GM19467 (cell line): ENCODE measurements around the gene LILRB3.
"Not testable (repeated sequence)": the region's sequence is repeated elsewhere in the genome, so short reads cannot be mapped to it uniquely, and the experiment has no call there.

Experiments
- ATAC-seq: cut with Tn5 transposase; IDR thresholded peaks from one replicate; pipeline ENCODE4 v1.9.1; 2021; ENCODE audit warnings: mild to moderate bottlenecking, moderate library complexity; ENCODE audit not compliant: unreplicated experiment

LILRB3 gene

DNA sequence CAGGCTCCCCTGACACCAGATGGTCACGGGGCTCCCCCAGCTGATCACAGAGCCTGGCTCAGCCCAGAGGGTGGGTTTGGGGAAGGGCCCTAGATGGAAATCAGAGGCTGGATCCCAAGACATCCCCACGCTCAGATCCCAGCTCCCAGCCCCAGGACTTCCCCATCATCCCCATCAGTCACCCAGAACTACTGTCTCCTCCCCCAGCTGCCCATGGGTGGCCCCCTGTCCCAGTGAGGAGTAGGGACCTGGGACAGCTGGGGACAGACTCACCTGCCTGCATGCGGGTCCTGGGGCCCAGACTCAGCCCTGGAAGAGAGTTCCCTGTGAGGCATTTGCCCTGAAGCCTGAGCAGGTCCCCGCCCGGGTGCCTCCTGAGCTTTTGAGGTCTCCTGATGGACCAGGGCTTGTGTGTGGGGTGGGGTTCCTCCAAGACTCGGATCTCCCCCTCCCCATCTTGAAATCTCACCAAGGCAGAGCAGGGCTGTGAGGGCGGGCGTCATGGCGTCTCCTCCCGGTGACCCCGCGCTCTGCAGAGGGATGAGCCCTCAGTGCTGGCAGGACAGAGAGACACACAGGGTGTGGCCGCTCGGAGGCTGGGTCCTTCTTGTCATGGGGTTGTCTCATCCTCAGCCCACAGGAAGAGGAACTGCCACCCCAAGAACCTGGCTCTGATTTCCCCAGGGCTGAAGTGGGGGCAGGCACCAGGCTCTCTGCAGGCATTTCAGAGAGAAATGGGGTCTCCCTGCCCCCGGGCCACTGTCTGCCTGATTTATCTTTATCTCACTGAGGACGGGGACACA is at the start of gene LILRB3:
LILRB3 (minus strand) TSS at position 534 of the 803 bp plus-strand sequence; CDS start at position 503, 31 bp downstream.
- ATAC-seq, result not testable (repeated sequence)

DNA sequence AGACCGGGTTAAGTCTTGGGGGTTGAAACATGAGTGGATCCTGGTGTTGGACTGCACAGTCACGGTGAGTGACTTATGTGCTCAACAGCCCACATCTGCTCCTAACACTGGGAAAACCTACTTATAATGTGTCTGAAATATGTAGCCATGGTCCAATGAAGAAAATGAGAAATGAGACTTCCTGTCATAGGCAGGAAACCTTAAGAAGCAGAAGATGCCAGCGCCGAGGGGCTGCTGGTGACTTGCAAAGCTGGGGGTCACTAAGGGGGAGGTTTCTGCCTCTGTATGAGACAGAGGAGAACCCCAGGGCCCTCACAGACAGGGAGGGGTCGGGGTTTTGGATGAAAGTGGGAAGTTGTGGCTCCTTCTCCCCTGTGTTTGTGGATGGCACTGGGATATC is 49.4 kb upstream of the LILRB3 start:
- ATAC-seq, result not testable (repeated sequence)

DNA sequence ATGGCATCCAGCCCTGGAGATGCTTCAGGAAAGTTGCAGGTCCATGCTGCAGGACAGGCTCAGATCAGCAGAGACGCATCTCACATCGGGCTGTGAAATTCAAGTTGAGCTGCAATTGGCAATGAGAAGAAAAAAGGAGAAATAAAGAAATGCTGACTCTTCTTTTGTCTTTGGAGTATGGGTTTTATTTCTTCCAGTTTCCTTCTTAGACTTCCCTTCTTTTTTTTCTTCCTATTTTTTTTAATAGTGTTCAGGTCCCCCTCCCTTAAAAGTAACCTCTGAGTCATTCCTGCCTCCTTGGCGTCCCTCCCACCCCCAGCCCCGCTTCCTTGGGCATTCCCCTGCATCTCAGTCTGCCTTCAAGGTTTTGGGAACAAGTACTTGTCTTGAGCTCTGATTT is 48.8 kb upstream of the LILRB3 start:
- not testable (repeated sequence) for ATAC-seq

DNA sequence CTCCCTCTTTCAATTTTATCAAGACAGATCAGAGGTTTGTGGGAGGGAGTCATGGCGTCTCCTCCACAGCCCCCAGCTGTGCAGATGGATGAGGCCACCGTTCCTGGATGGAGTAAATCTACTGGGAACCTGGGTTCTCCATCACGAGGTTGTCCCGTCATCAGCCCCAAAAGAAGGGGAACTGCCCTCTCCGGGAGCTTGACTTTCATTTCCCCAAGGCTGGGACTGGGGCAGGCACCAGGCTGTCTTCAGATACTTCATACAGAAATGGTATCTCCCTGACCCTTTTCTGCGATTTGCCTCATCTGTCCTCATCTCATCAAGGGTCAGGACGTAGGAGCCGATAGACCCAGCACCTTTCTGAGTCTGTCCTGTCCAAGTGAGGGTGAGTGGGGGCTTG is 48.3 kb upstream of the LILRB3 start:
- ATAC-seq, result no peak

DNA sequence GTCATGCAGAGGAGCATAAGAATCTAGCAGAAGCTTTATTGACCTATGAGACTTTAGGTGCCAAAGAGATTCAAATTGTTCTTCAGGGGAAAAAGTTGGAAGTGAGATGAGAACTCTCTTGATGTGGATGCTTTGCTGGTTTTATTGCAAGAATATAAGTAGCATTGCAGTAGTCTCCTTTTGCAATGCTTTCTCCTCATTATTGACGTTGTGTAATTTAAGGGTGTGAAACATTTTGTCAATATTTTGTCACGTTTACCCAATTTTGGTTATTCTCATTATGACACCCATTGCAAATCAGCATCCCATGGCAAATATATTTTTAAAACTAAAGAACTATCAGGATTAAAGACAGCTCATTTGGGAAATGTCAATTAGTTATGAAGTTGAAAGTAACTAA is 46.1 kb upstream of the LILRB3 start:
- ATAC-seq, result no peak

DNA sequence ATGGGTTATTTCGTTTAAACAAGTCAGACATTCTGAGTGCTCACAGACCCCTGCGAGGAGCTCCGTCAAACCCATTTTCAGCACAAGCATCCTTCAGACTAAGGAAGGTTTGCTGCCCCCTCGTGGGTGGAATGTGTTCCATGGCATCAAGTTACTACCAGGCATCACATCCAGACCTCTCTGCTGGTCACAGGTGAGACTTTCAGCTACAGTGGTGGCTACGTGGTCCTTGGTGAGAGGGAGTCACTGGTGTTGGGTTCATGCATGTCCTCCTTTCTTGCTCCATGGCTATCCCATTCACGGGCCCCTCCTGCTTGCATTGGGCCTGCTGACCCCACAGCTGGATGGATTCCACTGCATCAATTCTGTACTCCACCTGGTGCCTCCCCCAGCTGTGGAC is 43.3 kb upstream of the LILRB3 start:
- ATAC-seq, result no peak

DNA sequence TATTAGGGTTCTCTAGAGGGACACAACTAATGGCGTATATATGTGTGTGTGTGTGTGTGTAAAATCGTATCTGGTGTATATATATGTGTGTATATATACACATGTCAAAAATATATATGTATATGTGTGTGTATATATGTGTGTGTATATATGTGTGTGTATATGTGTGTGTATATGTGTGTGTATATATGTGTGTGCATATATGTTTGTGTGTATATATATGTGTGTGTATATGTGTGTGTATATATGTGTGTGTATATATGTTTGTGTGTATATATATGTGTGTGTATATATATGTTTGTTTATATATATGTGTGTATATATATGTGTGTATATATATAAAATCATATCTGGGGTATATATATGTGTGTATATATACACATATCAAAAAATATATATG is 39.7 kb upstream of the LILRB3 start:
- no peak for ATAC-seq

DNA sequence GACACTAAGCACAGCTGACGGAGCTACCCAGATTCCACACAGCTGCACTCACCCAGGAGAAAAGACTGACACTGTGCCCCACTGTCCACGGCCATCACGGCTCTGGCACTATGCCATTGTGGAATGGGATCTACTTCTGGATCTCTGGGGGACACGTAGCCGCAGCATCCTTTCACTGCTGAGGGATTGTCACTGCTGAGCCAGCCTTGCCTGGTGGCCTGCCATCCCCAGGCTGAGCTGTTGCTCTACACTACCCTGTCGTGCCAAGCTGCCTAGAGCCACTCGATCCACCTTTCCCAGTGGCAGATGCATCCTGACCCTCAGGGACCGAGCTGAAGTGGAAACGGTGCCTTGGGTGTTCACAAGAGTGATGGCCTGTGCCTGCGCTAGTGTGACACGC is 39.3 kb upstream of the LILRB3 start:
- no peak for ATAC-seq

DNA sequence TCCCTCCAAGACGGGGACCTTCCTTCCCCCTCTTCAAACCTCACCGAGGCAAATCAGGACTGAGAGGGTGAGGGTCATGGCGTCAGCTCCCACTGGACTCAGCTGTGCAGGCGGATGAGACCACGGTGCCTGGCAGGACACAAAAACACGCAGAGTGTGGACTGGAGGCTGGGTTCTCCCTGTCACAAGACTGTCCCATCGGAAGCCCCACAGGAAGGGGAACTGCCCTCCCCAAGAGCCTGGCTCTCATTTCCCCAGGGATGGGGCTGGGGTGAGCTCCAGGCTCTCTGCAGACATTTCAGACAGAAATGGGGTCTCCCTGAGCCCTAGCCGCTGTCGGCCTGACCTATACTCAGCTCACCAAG is 34.3 kb upstream of the LILRB3 start, which contains the start of gene LILRB5:
LILRB5 (minus strand) TSS at position 158 of the 365 bp plus-strand sequence; CDS start at position 78, 80 bp downstream.
- ATAC-seq, result no peak

DNA sequence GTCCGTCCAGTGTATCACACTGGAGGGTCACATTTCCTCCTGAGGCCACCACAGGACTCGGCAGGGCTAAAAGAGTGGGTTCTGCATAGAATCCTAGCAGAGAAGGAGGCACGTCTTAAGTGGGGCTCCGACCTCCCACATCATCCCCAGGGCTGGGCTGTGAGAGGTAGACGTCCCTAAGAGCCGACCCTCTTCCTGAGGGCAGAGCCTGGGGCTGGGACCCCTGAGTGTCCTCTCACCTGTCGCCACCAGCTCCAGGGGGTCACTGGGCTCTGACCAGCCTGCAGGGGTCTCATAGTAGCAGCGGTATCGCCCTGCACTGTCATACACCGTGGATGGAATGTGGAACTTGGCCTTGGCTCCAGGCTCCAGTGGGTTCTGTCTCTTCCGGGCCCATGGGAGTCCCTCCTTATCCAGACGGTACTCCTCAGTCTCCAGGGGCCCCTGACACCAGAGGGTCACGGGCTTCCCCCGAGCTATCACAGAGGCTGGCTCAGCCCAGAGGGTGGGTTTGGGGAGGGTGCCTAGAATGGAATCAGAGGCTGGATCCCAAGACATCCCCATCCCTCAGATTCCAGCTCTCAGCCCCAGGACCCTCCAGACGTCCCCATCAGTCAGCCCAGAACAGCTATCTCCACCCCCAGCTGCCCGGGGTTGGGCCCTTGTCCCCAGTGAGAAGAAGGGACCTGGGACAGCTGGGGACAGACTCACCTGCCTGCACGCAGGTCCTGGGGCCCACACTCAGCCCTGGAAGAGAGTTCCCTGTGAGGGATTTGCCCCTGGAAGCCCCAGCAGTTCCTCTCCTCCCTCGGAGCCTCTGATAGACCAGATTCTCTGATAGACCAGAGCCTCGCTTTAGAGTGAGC is 33.7 kb upstream of the LILRB3 start:
- ATAC-seq, result no peak

DNA sequence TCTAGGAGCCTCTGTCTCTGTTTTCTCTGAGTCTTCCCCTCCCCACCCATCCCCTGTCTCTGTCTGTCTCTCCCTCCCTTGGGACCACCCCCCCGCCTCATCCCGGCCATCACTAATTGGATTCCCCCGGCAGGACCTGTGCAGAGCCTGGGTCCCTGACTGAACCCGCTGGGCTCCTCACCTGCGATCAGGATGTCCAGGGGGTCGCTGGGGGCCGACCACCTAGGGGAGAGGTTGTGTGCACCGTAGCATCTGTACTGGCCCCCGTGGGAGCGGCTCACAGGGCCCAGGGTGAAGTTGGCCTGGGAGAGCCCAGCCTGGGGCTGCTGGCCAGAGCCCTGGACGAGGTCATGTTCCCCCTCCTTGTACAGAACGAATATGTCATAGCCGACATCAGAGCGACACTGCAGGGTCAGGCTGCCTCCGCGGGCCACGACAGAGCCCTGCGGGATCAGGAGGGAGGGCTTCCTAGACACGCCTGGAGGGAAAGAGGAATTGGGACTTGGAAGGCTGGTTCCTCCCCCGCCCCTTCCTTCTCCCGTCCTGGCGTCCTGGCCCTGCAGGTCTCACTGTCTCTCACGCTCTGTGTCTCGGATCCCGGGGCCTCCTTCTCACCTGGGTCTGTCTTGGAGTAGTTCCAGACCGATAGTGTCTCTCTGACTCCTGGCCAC is 32.4 kb upstream of the LILRB3 start:
- ATAC-seq, result no peak

DNA sequence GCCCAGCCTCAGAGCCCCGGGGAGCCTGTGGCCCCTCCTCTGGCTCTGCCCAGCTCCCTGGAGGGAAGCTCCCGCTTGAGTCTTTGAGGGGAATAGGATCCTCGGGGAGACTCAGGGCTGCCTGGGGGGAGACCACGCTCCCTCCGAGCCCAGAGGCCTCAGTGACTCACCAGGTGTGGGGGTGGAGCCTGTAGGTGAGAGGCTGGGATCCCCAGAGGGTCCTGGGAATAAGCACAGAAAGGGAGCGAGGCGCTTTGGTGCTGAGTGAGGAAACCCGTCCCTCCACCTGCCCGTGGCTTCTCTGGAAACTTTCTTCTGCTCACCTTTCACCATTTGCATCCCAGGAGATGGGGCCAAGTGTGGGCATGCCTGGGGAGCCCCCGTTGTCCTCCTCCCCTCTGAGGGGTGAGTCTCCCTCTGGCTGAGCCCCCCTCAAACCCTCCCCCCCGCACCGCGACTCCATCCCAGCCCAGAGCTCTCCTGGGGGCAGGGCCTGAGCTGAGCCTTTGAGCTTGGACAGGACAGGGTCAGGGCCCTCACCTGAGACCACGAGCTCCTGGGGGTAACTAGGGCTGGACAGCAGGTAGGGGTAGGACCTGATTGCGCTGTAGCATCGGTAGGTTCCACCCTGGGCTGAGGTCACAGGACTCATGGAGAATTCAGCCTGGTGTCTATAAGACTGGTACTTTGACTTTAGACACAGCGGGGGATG is 31.5 kb upstream of the LILRB3 start:
- no peak for ATAC-seq

DNA sequence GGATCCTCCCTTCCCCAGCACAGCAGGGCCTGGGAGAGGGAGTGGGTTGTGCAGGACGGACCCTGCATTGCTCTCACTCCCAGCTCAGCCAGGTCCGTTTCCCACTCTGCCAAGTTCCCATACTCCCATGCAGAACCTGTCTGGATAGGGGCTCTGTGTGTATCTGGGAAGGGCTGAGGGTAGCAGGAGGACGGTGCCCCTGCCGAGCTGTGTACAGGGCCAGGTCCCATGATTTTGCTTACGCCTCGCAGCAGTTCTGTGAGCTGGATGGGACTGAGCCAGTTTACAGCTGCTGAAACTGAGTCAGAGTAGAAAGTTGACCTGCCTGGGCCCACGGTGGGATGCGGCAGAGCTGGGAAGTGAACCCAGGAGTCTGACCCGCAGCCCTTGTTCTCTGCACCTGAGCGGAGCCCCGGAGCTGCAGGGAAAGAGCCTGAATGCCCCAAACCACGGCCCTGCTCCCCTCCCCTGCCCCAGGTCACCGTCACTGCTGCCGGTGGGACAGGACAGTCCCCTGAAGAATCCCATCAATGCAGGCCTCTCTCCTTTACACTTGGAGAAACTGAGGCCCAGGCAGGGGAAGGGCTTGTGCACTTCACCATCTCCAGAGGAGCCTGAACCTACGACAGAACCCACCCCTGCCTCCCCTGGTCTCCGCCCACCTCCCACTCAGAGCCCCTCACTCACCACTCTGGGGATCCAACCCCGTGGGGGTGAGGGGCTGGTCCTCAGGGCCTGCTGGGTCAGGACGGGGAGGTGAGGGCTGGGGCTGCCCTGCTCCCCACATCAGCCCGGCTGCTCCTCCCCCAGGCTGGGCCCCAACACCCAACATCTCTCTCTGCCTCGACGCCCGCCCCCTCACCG is 30.8 kb upstream of the LILRB3 start:
- no peak for ATAC-seq

DNA sequence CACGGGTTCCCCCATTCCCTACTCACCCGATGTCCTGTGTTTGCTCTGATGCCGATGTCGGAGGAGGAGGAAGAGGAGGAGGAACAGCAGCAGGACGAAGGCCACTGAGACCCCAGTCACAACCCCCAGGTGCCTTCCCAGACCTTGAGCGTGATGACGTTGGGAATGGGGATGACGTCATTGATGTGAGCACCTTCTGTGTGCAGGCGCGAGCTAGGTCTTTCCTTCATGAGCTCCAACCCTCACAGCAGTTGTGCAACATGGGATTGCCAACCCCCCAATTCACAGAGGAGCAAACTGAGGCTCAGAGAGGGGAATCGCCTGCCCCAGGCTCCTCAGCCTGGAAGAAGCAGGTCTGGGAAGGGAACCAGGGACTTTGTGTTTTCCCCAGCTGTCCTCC is 30.0 kb upstream of the LILRB3 start:
- ATAC-seq, result no peak

DNA sequence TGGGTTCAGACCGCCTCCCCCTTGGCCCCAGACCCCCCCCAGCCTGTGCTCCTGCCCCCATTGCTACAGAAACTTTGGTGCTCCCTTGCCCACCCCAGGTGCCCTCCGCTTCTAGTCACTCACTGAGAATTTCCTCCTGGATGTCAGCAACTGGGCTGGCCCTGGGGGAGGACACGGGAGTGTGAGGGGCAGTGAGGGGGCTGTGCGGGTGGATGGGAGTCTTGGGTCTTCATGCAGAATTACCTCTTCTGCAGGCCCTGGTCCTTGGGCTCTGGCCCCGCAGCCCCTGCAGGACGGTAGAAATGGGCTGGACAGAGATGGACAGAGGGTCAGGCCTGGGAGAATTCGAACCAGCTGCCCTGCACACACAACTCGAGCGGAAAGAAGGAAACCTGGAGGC is 29.4 kb upstream of the LILRB3 start:
- ATAC-seq, result no peak

DNA sequence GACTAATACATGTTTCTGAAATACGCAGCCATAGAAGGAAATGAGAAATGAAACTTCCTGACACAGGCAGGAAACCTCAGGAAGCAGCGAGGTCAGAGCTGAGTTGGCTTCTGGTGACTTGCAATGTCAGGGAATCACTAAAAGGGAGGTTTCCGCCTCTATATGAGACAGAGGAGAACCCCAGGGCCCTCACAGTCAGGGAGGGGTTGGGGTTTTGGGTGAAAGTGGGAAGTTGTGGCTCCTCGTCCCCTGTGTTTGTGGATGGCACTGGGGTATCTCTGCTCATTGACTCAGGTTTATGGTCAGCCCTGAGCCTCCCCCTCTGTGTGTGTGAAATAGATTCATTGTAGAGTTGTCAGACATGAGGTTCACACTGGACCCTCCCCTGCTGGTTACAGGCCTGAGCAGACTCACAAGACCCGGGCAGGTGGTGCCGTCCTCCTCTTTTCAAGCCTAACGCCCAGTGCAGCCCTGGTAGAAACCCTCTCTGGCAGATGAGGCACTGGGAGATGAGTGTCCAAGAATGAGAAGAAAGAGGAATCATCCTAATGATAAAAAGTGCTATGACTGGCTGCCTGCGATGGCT is 25.3 kb upstream of the LILRB3 start:
- ATAC-seq, result no peak

DNA sequence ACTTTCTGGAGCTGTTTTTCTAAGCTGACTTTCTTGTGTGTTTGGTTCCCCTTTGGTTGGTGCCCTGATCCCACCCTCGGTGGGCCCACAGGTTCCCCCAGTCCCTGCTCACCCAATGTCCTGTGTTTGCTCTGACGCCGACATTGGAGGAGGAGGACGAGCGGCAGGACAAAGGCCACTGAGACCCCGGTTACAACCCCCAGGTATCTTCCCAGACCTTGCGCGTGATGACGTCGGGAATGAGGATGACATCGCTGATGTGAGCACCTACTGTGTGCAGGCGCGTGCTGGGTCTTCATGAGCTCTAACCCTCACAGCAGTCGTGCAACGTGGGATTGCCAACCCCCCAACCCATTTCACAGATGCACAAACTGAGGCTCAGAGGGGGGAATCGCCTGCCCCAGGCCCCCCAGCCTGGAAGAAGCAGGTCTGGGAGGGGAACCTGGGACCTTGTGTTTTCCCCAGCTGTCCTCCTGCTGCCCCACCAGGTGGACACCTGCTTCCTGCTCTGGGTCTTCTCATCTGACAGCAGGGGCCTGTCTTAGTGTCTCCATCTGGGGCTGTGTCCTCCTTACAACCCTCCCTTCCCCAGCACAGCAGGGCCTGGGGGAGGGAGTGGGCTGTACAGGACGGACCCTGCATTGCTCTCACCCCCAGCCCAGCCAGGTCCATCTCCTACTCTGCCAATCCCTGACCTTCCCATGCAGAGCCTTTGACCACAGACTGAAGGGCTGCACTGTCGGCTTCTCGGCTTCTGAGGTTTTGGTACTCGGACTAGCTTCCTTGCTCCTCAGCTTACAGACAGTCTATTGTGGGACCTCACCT is 24.5 kb upstream of the LILRB3 start:
- no peak for ATAC-seq

DNA sequence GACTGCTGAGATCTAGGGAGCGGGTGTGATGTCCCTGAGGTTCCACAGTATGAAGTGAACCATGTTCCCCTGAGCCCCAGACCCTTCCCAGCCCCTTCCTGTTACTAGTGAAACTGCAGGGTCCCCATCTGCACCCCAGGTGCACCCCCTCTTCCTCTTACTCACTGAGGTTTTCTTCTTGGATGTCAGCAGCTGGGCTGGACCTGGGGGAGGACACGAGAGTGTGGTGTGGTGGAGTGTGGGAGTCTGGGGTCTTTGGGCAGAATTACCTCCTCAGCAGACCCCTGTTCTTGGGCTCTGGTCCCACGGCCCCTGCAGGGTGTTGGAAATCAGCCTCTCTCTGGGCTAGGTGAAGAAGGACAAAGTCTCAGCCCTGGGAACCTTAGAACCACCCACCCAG is 23.1 kb upstream of the LILRB3 start:
- no peak for ATAC-seq

DNA sequence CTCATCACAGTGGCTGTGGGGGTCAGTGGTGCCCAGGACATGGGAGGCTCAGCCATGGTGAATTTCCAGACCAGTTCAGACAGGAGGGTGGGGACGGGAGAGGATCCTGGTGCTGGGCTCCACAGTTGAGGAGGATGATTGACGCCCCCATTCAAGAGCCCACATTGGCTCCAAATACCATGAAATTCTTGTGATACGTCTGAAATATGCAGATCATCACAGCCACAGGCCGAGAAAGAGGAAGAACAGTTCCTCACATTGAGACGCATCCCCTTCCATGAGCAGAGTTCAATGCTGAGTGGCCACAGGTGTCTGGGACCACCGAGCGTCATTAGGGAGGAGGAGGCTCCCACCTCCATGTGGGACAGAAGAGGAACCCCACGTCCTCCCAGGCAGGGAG is 21.0 kb upstream of the LILRB3 start:
- ATAC-seq, result not testable (repeated sequence)
